AG04449 (cell line): Measurements from ENCODE around the gene ABCD3.
"Not testable (repeated sequence)": the region's sequence is repeated elsewhere in the genome, so short reads cannot be mapped to it uniquely, and the experiment has no call there.

Experiments
- CTCF ChIA-PET: fragments of 350-600 bp; formaldehyde crosslinking; extraction: SDS; loops from one replicate; lab custom pipeline; 2021; ENCODE audit warnings: antibody characterized with exemption; lab: Yijun Ruan, JAX
- POLR2A ChIA-PET: fragments of 400-600, 350-600 bp; formaldehyde crosslinking; extraction: SDS; loops from one replicate; lab custom pipeline; 2020; ENCODE audit warnings: antibody characterized with exemption, inconsistent platforms; lab: Yijun Ruan, JAX
- DNase-seq: peaks from one replicate; pipeline ENCODE4 v3.0.0-alpha.2; 2010; ENCODE audit warnings: low read depth, low spot score
- H3K4me3 ChIP-seq: 2 replicates; pipeline ENCODE4 v1.5.1; 2011; ENCODE audit warnings: low read depth, mild to moderate bottlenecking, control low read depth, low read length
- CTCF ChIP-seq: IDR thresholded peaks from one replicate; pipeline ENCODE4 v1.5.1; 2011; ENCODE audit warnings: mild to moderate bottlenecking, moderate library complexity, low read length, control low read depth, inconsistent platforms; ENCODE audit not compliant: insufficient read depth; ENCODE audit errors: missing control alignments

Gene ABCD3

GRCh38 chr1:94434365-94435045 lies 16.3 kb downstream of the ABCD3 start:
- TF ChIP-seq CTCF, result no peak
- H3K4me3 ChIP-seq, result no peak overlapping the region
- POLR2A ChIA-PET, result no interaction called here
- no peak for DNase-seq
- CTCF ChIA-PET, result interaction anchor here (0.7 kb wide), 1 partner anchor 85 kb away, joined by 3 read pairs; no protein-coding TSS in a partner anchor

DNA sequence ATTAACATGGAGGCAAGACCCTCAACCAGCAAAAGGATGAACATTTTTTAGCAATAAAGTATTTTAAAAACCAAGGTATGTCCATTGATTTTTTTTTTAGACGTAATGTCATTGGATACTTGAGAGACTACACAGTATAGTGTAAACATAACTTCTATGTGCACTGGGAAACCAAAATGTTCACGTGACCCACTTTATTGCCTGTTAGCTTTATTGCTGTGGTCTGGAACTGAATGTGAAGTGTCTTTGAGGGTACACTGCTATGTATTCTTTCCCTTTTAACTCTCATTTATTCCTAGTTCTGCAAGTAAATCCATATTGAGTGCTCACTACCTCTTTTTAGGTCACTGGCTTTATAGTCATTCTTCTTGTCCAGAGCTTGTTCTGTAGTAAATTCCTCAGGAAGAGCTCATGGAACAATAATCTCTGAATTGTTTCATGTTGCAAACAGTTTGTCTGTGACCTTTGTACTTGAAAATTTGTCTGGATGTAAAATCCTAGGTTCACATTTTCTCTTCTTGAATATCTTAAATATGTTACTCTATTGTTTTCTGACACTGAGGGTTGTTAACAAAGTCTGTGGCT lies 20.6 kb downstream of the ABCD3 start:
- no peak for DNase-seq
- no peak for TF ChIP-seq CTCF
- CTCF ChIA-PET, result interaction anchor here (0.8 kb wide), 1 partner anchor 9 kb away, joined by 3 read pairs; no protein-coding TSS in a partner anchor
- no peak overlapping the region for H3K4me3 ChIP-seq
- POLR2A ChIA-PET, result no interaction called here

DNA sequence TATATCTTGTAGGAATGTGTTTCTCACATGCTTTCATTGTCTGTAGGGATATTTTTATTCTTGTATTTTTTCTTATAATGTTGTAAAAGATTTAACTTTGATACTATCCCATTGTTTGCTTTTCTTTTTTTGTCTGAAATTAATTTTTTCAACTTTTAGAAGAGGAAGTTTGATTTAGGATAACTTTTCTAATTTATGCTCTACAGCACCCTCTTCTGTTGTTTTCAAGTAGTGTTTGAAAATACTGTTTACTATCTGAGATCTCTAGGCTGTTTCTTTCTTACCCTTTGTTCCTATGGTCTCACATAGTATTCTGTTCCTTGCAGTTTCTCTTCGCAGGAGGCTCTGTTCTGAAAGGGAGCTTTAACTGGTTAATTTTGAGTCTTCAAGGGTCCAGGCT lies 21.9 kb downstream of the ABCD3 start:
- DNase-seq, result no peak
- ChIA-PET POLR2A (no interaction called here), CTCF (interaction anchor here (1.1 to 2.0 kb wide), 3 partner anchors 10 to 105 kb away, joined by 5 to 6 read pairs (median 5); no protein-coding TSS in a partner anchor)
- no peak for TF ChIP-seq CTCF
- no peak overlapping the region for H3K4me3 ChIP-seq

DNA sequence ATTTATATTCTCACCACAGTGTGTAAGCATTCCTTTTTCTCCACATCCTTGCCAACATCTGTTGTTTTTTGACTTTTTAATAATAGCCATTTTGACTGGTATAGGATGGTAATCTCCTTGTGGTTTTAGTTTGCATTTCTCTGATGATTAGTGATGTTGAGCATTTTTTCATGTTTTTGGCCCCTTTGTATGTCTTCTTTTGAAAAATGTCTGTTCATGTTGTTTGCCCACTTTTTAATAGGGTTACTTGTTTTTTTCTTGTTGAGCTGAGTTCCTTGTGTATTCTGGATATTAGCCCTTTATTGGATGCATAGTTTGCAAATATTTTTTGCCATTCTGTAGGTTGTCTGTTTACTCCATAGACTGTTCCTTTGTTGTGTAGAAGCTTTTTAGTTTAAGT lies 24.9 kb downstream of the ABCD3 start:
- not testable (repeated sequence) for H3K4me3 ChIP-seq, DNase-seq
- CTCF ChIA-PET, result interaction anchor here (1.4 kb wide), 1 partner anchor 20 kb away, joined by 3 read pairs; no protein-coding TSS in a partner anchor
- POLR2A ChIA-PET, result interaction anchor here (0.5 kb wide), 1 partner anchor 117 kb away, joined by 3 read pairs; no protein-coding TSS in a partner anchor

DNA sequence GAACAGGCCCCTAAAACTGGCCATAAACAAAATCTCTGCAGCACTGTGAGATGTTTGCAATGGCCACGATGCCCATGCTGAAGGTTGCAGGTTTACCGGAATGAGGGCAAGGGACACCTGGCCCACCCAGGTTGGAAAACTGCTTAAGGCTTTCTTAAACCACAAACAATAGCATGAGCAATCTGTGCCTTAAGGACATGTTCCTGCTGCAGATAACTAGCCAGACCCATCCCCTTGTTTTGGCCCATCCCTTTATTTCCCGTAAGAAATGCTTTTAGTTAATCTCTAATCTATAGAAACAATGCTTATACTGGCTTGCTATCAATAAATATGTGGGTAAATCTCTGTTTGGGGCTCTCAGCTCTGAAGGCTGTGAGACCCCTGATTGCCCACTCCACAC lies 26.6 kb downstream of the ABCD3 start:
- H3K4me3 ChIP-seq, POLR2A ChIA-PET, DNase-seq: not testable (repeated sequence)
- CTCF ChIA-PET, result interaction anchor here (0.8 kb wide), 1 partner anchor 534 kb away, joined by 3 read pairs; no protein-coding TSS in a partner anchor

GRCh38 chr1:94445733-94446132 lies 27.5 kb downstream of the ABCD3 start:
- H3K4me3 ChIP-seq, DNase-seq, POLR2A ChIA-PET: not testable (repeated sequence)
- CTCF ChIA-PET, result interaction anchor here (0.8 kb wide), 1 partner anchor 535 kb away, joined by 3 read pairs; no protein-coding TSS in a partner anchor

GRCh38 chr1:94446177-94446576 lies 28.0 kb downstream of the ABCD3 start:
- CTCF ChIA-PET, POLR2A ChIA-PET, H3K4me3 ChIP-seq, DNase-seq: not testable (repeated sequence)

GRCh38 chr1:94448741-94449140 lies 30.6 kb downstream of the ABCD3 start:
- POLR2A ChIA-PET, DNase-seq, H3K4me3 ChIP-seq: not testable (repeated sequence)
- CTCF ChIA-PET, result interaction anchor here (0.8 to 3.1 kb wide), 4 partner anchors 13 to 357 kb away, joined by 3 to 14 read pairs (median 4); no protein-coding TSS in a partner anchor
